OCI-LY1 (cell line): Measurements from ENCODE around the gene BCL7B.

Experiments
- CTCF ChIP-seq: fragments of 200-600 bp; sonication (generic), shearing (Covaris generic); IDR thresholded peaks from 2 replicates; pipeline ENCODE4 v1.5.1; 2017; ENCODE audit warnings: mild to moderate bottlenecking, antibody characterized with exemption, low read length, moderate library complexity, mixed read lengths
- EZH2 ChIP-seq: fragments of 200-600 bp; sonication (generic), shearing (Covaris generic); IDR thresholded peaks from 2 replicates; pipeline ENCODE4 v1.8.0; 2017; ENCODE audit warnings: borderline replicate concordance, mixed run types, mild to moderate bottlenecking, antibody characterized with exemption, low read length, moderate library complexity, mixed read lengths

- TF ChIP-seq CTCF (no peak), EZH2 (no peak)
Observed at GRCh38 chr7:73565675-73566340, 8.3 kb upstream of the BCL7B start.
